PC-3 (cell line): ENCODE results near the gene PXMP4. TPM values are rescaled to one million over a fixed set of nuclear protein-coding genes. Genes with fewer than 3 reads are reported as not detected.

Experiments
- ATAC-seq: fragments of 200-7000 bp; cut with Tn5 transposase; 2 replicates; pipeline ENCODE4 v1.9.1; 2020; ENCODE audit warnings: mild to moderate bottlenecking, moderate library complexity
- BruUV-seq: library from RNA; stranded (reverse); fragments of 400-500 nt; replicated peaks from 2 replicates; lab custom pipeline; 2021; lab: Mats Ljungman, UMichigan
- CTCF ChIA-PET: fragments of 300-600 bp; sonication (Branson Sonifier 250); formaldehyde crosslinking; loops from one replicate; lab custom pipeline; 2022; ENCODE audit warnings: antibody characterized with exemption; lab: Charles Lee
- POLR2A ChIA-PET: fragments of 300-600 bp; sonication (Branson Sonifier 250); formaldehyde crosslinking; loops from one replicate; lab custom pipeline; 2022; ENCODE audit warnings: antibody characterized with exemption; ENCODE audit not compliant: unreplicated experiment; lab: Charles Lee
- DNase-seq: peaks from one replicate; pipeline ENCODE4 v3.0.0-alpha.2; 2015
- H2AFZ ChIP-seq: fragments of 300-600 bp; sonication (generic); 2 replicates; pipeline ENCODE4 v1.6.0; 2016; ENCODE audit warnings: antibody characterized with exemption, low read length
- H3F3A ChIP-seq: fragments of 300-600 bp; sonication (generic); one replicate; pipeline ENCODE4 v1.6.0; 2017; ENCODE audit warnings: antibody characterized with exemption, low read length, control low read depth, mild to moderate bottlenecking; ENCODE audit not compliant: unreplicated experiment
- H3K27ac ChIP-seq: fragments of 300-600 bp; sonication (generic); 2 replicates; pipeline ENCODE4 v1.5.1; 2016; ENCODE audit warnings: mild to moderate bottlenecking, low read length
- H3K27me3 ChIP-seq: fragments of 300-600 bp; sonication (generic); 2 replicates; pipeline ENCODE4 v1.6.1; 2016; ENCODE audit warnings: low read length, mixed read lengths
- H3K36me3 ChIP-seq: fragments of 300-600 bp; sonication (generic); 2 replicates; pipeline ENCODE4 v1.6.1; 2016; ENCODE audit warnings: low read depth, mixed run types, low read length, mixed read lengths
- H3K4me1 ChIP-seq: fragments of 300-600 bp; sonication (generic); 2 replicates; pipeline ENCODE4 v1.5.1; 2016; ENCODE audit warnings: low read length; ENCODE audit not compliant: insufficient read depth
- H3K4me2 ChIP-seq: fragments of 300-600 bp; sonication (generic); 2 replicates; pipeline ENCODE4 v1.6.0; 2016; ENCODE audit warnings: low read length
- H3K4me3 ChIP-seq: fragments of 300-600 bp; sonication (generic); 2 replicates; pipeline ENCODE4 v1.5.1; 2016; ENCODE audit warnings: mild to moderate bottlenecking, low read length, mixed read lengths
- H3K79me2 ChIP-seq: fragments of 300-600 bp; sonication (generic); 2 replicates; pipeline ENCODE4 v1.6.1; 2017; ENCODE audit warnings: low read length, mixed read lengths
- H3K9ac ChIP-seq: fragments of 300-600 bp; sonication (generic); 2 replicates; pipeline ENCODE4 v1.6.0; 2016; ENCODE audit warnings: mild to moderate bottlenecking, low read length
- H3K9me2 ChIP-seq: fragments of 300-600 bp; sonication (generic); replicated peaks from 2 replicates; pipeline ENCODE4 v1.6.1; 2016; ENCODE audit warnings: mixed run types, low read length, mixed read lengths
- H3K9me3 ChIP-seq: fragments of 300-600 bp; sonication (generic); 2 replicates; pipeline ENCODE4 v1.6.1; 2016; ENCODE audit warnings: low read length, mixed read lengths
- H4K20me1 ChIP-seq: fragments of 300-600 bp; sonication (generic); 2 replicates; pipeline ENCODE4 v1.6.1; 2016; ENCODE audit warnings: low read length, mixed read lengths
- EZH2 ChIP-seq: fragments of 300-600 bp; sonication (generic); IDR thresholded peaks from one replicate; pipeline ENCODE4 v1.6.1; 2017; ENCODE audit warnings: antibody characterized with exemption, mild to moderate bottlenecking, low read length; ENCODE audit not compliant: unreplicated experiment
- EZH2phosphoT487 ChIP-seq: fragments of 300-600 bp; sonication (generic); IDR thresholded peaks from 2 replicates; pipeline ENCODE4 v1.6.1; 2018; ENCODE audit warnings: mild to moderate bottlenecking, antibody characterized with exemption, low read length, borderline replicate concordance
- intact Hi-C: fragments of 100-400 bp; cut with micrococcal nuclease; formaldehyde crosslinking; loops from 2 replicates; pipeline ENCODE4 v1.9.0; 2023
- total RNA-seq: library from RNA; depleted of rRNA; stranded (reverse); fragments of >200 nt; gene quantifications from 2 replicates; pipeline ENCODE4 v1.2.3, GENCODE V29; 2014
- TF ChIP-seq, protein P1 (sequence below): fragments of 300-600 bp; sonication (generic); conservative IDR thresholded peaks from 2 replicates; pipeline ENCODE4 v1.5.1; 2017; ENCODE audit warnings: antibody characterized with exemption, low read depth, mild to moderate bottlenecking, low read length

PXMP4 gene
- total RNA-seq, 1 experiment from 2014 or later, result not detected

DNA sequence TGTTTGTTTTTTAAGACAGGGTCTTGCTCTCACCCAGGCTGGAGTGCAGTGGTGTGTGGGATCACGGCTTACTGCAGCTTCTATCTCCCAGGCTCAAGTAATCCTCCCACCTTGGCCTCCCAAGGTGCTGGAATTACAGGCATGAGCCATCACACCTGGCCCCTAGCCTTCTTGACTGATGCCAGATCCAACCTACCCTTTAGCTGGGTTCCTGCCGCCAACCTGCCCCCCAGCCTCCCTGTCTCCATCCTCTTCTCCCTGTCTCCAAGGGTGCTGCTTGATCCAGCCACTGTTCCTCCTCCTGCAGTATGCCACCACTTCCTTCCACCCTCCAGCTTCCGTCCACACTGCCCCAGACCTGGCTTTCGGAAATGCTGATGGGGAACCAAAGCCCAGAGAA is 61.2 kb downstream of the PXMP4 start:
- Histone ChIP-seq H3K27ac (no peak overlapping the region), H2AFZ (no peak overlapping the region), H4K20me1 (no peaks in the 10 kb centered on the region), H3K9ac (no peak overlapping the region), H3K27me3 (no peaks in the 10 kb centered on the region), H3K79me2 (no peaks in the 10 kb centered on the region), H3K4me3 (no peak overlapping the region), H3K36me3 (no peaks in the 10 kb centered on the region; the same call in 1 of the 2 replicates), H3K9me3 (no peaks in the 10 kb centered on the region), H3K4me1 (peaks cover 14% of the 10 kb centered on the region), H3K9me2 (no peaks in the 10 kb centered on the region), H3F3A (no peaks in the 10 kb centered on the region), H3K4me2 (no peak overlapping the region)
- ChIA-PET CTCF (no interaction called here), POLR2A (no interaction called here)
- BruUV-seq, result no TSS peak
- TF ChIP-seq, protein P1, sequence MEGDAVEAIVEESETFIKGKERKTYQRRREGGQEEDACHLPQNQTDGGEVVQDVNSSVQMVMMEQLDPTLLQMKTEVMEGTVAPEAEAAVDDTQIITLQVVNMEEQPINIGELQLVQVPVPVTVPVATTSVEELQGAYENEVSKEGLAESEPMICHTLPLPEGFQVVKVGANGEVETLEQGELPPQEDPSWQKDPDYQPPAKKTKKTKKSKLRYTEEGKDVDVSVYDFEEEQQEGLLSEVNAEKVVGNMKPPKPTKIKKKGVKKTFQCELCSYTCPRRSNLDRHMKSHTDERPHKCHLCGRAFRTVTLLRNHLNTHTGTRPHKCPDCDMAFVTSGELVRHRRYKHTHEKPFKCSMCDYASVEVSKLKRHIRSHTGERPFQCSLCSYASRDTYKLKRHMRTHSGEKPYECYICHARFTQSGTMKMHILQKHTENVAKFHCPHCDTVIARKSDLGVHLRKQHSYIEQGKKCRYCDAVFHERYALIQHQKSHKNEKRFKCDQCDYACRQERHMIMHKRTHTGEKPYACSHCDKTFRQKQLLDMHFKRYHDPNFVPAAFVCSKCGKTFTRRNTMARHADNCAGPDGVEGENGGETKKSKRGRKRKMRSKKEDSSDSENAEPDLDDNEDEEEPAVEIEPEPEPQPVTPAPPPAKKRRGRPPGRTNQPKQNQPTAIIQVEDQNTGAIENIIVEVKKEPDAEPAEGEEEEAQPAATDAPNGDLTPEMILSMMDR, result no peak
- TF ChIP-seq EZH2phosphoT487 (no peak), EZH2 (no peak)
- DNase-seq (no peak), ATAC-seq (no peak)
- intact Hi-C loops, result no loop called here

DNA sequence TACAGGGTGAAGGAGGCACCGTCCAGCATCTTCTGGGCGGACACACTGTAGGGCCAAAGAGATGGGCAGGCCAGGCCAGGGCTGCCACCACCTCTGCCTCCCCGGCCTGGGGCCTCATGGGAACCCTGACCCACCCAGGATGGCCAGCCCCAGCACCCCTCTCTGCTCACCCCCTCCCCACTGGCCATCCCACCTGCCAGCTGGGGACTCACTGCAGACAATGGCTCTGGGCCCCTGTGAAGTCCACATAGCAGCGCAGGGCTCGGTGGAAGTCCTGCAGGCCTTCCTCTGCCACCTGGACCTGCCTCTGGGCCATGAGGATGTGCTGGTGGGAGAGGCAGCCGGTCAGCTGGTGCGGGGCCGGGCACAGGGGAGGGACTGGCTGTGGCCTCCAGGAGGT is 61.6 kb downstream of the PXMP4 start:
- H3K4me1 ChIP-seq, result peaks cover 16% of the 10 kb centered on the region
- no peaks in the 10 kb centered on the region for H3K79me2 ChIP-seq
- TF ChIP-seq EZH2 (no peak), EZH2phosphoT487 (no peak)
- TF ChIP-seq, protein P1, result no peak
- no peak overlapping the region for H2AFZ ChIP-seq
- ATAC-seq (no peak), DNase-seq (no peak)
- no peaks in the 10 kb centered on the region; the same call in 1 of the 2 replicates for H3K36me3 ChIP-seq
- H3K9me3 ChIP-seq, result no peaks in the 10 kb centered on the region
- H4K20me1 ChIP-seq, result no peaks in the 10 kb centered on the region
- H3K27me3 ChIP-seq, result no peaks in the 10 kb centered on the region
- H3K9ac ChIP-seq, result no peak overlapping the region
- H3K4me2 ChIP-seq, result no peak overlapping the region
- ChIA-PET CTCF (no interaction called here), POLR2A (no interaction called here)
- H3F3A ChIP-seq, result no peaks in the 10 kb centered on the region
- H3K4me3 ChIP-seq, result no peak overlapping the region
- no peak overlapping the region for H3K27ac ChIP-seq
- no TSS peak for BruUV-seq
- intact Hi-C loops, result no loop called here
- no peaks in the 10 kb centered on the region for H3K9me2 ChIP-seq

DNA sequence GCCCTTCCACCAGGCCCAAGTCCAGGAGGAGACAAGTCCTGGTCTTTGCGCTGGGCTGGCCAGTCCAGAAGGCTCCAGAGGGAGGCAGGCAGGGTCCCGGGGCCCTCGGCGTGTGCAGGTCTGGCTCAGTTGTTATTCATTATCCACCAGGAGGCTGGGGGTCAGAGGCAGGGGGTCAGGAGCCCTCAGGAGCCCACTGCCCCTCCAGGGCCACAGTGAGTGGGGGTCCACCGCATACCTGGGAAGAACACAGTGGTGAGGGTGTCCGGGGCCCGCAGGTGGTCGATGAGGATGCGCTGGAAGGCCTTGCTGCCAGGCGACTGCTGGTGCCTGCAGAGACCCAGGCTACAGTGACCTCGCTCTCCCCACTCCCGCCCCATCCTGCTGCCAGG is 62.4 kb downstream of the PXMP4 start:
- intact Hi-C loops, result no loop called here
- Histone ChIP-seq H3K4me1 (peaks cover 12% of the 10 kb centered on the region), H3F3A (no peaks in the 10 kb centered on the region), H3K9me3 (no peaks in the 10 kb centered on the region), H3K9me2 (no peaks in the 10 kb centered on the region), H2AFZ (no peak overlapping the region), H3K79me2 (no peaks in the 10 kb centered on the region), H3K27me3 (no peaks in the 10 kb centered on the region), H4K20me1 (no peaks in the 10 kb centered on the region), H3K36me3 (no peaks in the 10 kb centered on the region; the same call in 1 of the 2 replicates), H3K27ac (no peak overlapping the region), H3K4me3 (no peak overlapping the region), H3K4me2 (no peak overlapping the region), H3K9ac (no peak overlapping the region)
- TF ChIP-seq, protein P1, result no peak
- TF ChIP-seq EZH2, result no peak
- TF ChIP-seq EZH2phosphoT487, result no peak
- CTCF ChIA-PET, result no interaction called here
- DNase-seq (no peak), ATAC-seq (no peak)
- POLR2A ChIA-PET, result no interaction called here
- BruUV-seq, result no TSS peak
